GM12872 (cell line): ENCODE results near the gene RFPL1.

Source experiments
- CTCF ChIP-seq: IDR thresholded peaks from 3 replicates; pipeline ENCODE4 v1.5.1; 2011; ENCODE audit warnings: low read depth, mild to moderate bottlenecking, low read length, moderate library complexity; ENCODE audit not compliant: insufficient read depth

Gene RFPL1

DNA sequence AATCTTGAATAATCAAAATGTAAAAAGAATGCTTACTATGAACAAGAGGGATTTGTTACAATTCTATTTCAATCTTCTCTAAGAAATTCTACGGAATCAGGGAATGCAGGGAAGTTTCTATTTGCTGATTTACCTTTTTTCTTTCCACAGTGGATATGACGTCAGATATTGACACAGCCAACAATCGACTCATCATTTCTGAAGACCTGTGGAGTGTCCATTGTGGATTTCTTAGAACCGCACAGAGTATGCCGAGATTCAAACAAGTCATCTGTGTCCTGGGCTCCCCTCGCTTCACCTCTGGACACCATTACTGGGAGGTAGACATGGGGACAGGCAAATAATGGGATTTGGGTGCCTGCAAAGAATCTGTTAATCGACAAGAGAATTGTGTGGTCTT, 4.1 kb upstream of the RFPL1 start:
- no peak for TF ChIP-seq CTCF

- TF ChIP-seq CTCF = no peak
Measured at GRCh38 chr22:29435236-29436136, 2.9 kb upstream of the RFPL1 start.

DNA sequence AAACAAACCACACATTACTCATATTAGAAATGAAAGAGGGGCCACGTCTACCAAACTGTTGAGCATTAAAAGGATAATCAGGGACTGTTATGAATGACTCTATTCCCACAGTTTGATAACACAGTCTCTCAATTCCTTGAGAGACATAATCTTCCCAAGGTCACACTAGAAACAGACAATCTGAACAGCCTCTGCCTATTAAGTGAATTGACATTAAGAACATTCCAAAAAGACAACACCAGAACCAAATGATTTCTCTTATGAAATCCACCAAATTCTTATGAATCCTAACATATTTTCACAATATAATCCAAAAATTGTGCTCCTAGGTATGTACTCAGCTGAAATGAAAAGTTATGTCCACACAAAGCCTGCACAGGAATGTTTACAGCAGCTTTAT, 4.6 kb downstream of the RFPL1 start:
- TF ChIP-seq CTCF = no peak

DNA sequence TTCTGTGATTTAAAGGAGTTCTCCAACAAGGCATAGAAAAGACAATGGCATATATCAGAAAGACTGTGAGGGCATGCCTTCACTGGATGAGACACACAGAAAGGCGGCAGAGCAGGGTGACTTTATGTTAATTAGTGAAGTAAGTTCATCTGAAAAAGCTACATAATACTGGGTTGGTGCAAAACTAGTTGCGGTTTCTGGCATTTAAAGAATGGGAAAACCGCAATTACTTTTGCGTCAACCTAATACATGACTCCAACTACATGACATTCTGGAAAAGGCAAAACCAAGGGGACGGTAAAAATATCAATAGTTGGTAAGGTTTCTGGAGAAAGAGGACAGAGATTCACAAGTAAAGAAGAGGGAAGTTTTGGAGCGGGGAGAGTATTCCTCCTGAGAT, 5.1 kb downstream of the RFPL1 start:
- no peak for TF ChIP-seq CTCF

GRCh38 chr22:29443861-29444792, 5.7 kb downstream of the RFPL1 start:
- no peak for TF ChIP-seq CTCF

DNA sequence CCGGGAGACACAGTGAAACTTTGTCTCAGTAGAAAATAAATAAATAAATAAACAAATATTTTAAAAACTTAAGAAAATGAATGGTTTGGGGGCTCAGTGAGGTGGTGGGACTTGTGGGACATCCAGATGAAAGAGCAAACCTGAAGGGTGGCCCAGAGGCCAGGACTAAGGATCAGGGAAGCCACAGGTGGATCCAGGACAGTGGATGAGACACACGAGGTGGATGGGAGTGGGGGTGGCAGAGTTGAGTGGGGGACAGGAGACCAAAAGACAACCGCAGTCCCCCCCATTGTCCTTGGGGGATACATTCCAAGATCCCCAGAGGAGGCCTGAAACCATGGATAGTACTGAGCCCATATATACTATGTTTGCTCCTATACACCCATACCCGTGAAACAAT, 7.1 kb downstream of the RFPL1 start:
- no peak for TF ChIP-seq CTCF

- no peak for TF ChIP-seq CTCF
Measured at GRCh38 chr22:29447906-29448305, 9.5 kb downstream of the RFPL1 start.
